SK-N-SH treated with all-trans-retinoic acid at 6 μM for 48 hours (cell line): ENCODE measurements around the gene BCORL1.

Source experiments
- ARNTL ChIP-seq: fragments of 450-650 bp; formaldehyde crosslinking; IDR thresholded peaks from 2 replicates; pipeline ENCODE4 v1.5.0; 2020; ENCODE audit warnings: low read depth, mild to moderate bottlenecking, moderate library complexity, borderline replicate concordance
- CREB5 ChIP-seq: fragments of 250-450 bp; sonication (Bioruptor Pico); IDR thresholded peaks from 2 replicates; pipeline ENCODE4 v1.5.1; 2020; ENCODE audit warnings: low read depth, mild to moderate bottlenecking, moderate library complexity
- CSDC2 ChIP-seq: fragments of 250-450 bp; sonication (Bioruptor Pico); IDR thresholded peaks from 2 replicates; pipeline ENCODE4 v1.5.0; 2020; ENCODE audit warnings: mild to moderate bottlenecking, moderate library complexity
- CSRNP3 ChIP-seq: fragments of 250-450 bp; sonication (Bioruptor Pico); IDR thresholded peaks from 2 replicates; pipeline ENCODE4 v1.5.1; 2021; ENCODE audit warnings: mild to moderate bottlenecking, moderate library complexity
- PATZ1 ChIP-seq: fragments of 250-450 bp; sonication (Bioruptor Pico); IDR thresholded peaks from 2 replicates; pipeline ENCODE4 v1.8.0; 2020; ENCODE audit warnings: mild to moderate bottlenecking, moderate library complexity, borderline replicate concordance
- TSHZ2 ChIP-seq: fragments of 250-450 bp; sonication (Bioruptor Pico); IDR thresholded peaks from 2 replicates; pipeline ENCODE4 v1.5.0; 2020; ENCODE audit warnings: mild to moderate bottlenecking, moderate library complexity
- ZC3H10 ChIP-seq: fragments of 250-450 bp; sonication (Bioruptor Pico); IDR thresholded peaks from 2 replicates; pipeline ENCODE4 v1.5.1; 2021; ENCODE audit warnings: mild to moderate bottlenecking, moderate library complexity
- ZFP30 ChIP-seq: fragments of 450-650 bp; formaldehyde crosslinking; IDR thresholded peaks from 2 replicates; pipeline ENCODE4 v1.5.0; 2022; ENCODE audit warnings: mild to moderate bottlenecking, moderate library complexity
- ZNF565 ChIP-seq: fragments of 450-650 bp; formaldehyde crosslinking; conservative IDR thresholded peaks from 2 replicates; pipeline ENCODE4 v1.5.0; 2020; ENCODE audit warnings: low read depth, mild to moderate bottlenecking, moderate library complexity
- ZNF70 ChIP-seq: fragments of 450-650 bp; formaldehyde crosslinking; IDR thresholded peaks from 2 replicates; pipeline ENCODE4 v1.5.0; 2020; ENCODE audit warnings: mild to moderate bottlenecking, moderate library complexity

GRCh38 chrX:130095249-130096030 is 113.0 kb downstream of the BCORL1 start:
- no peak for TF ChIP-seq PATZ1 (CRISPR knock-in tag)
- TF ChIP-seq CSDC2: no peak
- TF ChIP-seq TSHZ2 (CRISPR knock-in tag): no peak
- TF ChIP-seq ZC3H10 (CRISPR knock-in tag): no peak
- no peak for TF ChIP-seq CREB5 (CRISPR knock-in tag)
- no peak for TF ChIP-seq ARNTL (CRISPR knock-in tag)
- no peak for TF ChIP-seq ZFP30 (CRISPR knock-in tag)
- TF ChIP-seq ZNF70 (CRISPR knock-in tag): no peak
- TF ChIP-seq CSRNP3 (CRISPR knock-in tag): no peak
- no peak for TF ChIP-seq ZNF565 (CRISPR knock-in tag)
